ENCODE data around the gene ECHS1.

GRCh38 chr10:133361227-133361626 is 11.9 kb downstream of the ECHS1 start:
- no peak for TF ChIP-seq BRD9 (IDR thresholded peaks at IDR 0.05; ENCODE audit: low read depth, partially characterized antibody)
- TF ChIP-seq MAFG (tag; conservative IDR thresholded peaks at IDR 0.05): no peak
- TF ChIP-seq LEF1 (IDR thresholded peaks at IDR 0.05): no peak
- TF ChIP-seq, protein P1, sequence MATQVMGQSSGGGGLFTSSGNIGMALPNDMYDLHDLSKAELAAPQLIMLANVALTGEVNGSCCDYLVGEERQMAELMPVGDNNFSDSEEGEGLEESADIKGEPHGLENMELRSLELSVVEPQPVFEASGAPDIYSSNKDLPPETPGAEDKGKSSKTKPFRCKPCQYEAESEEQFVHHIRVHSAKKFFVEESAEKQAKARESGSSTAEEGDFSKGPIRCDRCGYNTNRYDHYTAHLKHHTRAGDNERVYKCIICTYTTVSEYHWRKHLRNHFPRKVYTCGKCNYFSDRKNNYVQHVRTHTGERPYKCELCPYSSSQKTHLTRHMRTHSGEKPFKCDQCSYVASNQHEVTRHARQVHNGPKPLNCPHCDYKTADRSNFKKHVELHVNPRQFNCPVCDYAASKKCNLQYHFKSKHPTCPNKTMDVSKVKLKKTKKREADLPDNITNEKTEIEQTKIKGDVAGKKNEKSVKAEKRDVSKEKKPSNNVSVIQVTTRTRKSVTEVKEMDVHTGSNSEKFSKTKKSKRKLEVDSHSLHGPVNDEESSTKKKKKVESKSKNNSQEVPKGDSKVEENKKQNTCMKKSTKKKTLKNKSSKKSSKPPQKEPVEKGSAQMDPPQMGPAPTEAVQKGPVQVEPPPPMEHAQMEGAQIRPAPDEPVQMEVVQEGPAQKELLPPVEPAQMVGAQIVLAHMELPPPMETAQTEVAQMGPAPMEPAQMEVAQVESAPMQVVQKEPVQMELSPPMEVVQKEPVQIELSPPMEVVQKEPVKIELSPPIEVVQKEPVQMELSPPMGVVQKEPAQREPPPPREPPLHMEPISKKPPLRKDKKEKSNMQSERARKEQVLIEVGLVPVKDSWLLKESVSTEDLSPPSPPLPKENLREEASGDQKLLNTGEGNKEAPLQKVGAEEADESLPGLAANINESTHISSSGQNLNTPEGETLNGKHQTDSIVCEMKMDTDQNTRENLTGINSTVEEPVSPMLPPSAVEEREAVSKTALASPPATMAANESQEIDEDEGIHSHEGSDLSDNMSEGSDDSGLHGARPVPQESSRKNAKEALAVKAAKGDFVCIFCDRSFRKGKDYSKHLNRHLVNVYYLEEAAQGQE (IDR thresholded peaks at IDR 0.05; ENCODE audit: borderline replicate concordance): no peak
- TF ChIP-seq, protein P1 (CRISPR knock-in tag; IDR thresholded peaks at IDR 0.05; ENCODE audit: low read depth): no peak
